Measurements from ENCODE around the gene PDE1C. TPM values are rescaled to one million over a fixed set of nuclear protein-coding genes. Genes with fewer than 3 reads are reported as not detected.

Gene PDE1C
- total and polyA plus RNA-seq, 9 donors, result 4.8 to 20.0 (median 11.8) TPM

GRCh38 chr7:32048970-32049491, 21.2 kb downstream of the PDE1C start:
- H3K9me3 ChIP-seq, result no peaks in the 10 kb centered on the region
- 6 to 16% (median 9%) methylated on average over 3 of the region's 3 CpGs for WGBS, 3 donors
- no peak for DNase-seq
- H3K4me1 ChIP-seq (ENCODE audit: insufficient read depth), result no peaks in the 10 kb centered on the region
- H3K27ac ChIP-seq, result no peak overlapping the region
- TF ChIP-seq POLR2A (IDR thresholded peaks at IDR 0.05) (no peak), EP300 (IDR thresholded peaks at IDR 0.05) (no peak), CTCF (IDR thresholded peaks at IDR 0.05) (no peak)
- H3K27me3 ChIP-seq, result no peaks in the 10 kb centered on the region
- intact Hi-C loops (cut with DNase I), result no loop called here
- H3K36me3 ChIP-seq, result no peaks in the 10 kb centered on the region
- H3K4me3 ChIP-seq, result no peak overlapping the region

GRCh38 chr7:32047801-32048200, 22.4 kb downstream of the PDE1C start:
- intact Hi-C loops (cut with DNase I), result no loop called here
- H3K27me3 ChIP-seq, result no peaks in the 10 kb centered on the region
- H3K36me3 ChIP-seq, result no peaks in the 10 kb centered on the region
- H3K4me3 ChIP-seq, result no peak overlapping the region
- H3K27ac ChIP-seq, result no peak overlapping the region
- no peak for DNase-seq
- H3K9me3 ChIP-seq, result no peaks in the 10 kb centered on the region
- TF ChIP-seq POLR2A (IDR thresholded peaks at IDR 0.05) (no peak), CTCF (IDR thresholded peaks at IDR 0.05) (no peak), EP300 (IDR thresholded peaks at IDR 0.05) (no peak)
- H3K4me1 ChIP-seq (ENCODE audit: insufficient read depth), result no peaks in the 10 kb centered on the region

GRCh38 chr7:32047075-32047474, 23.1 kb downstream of the PDE1C start:
- no peak for DNase-seq
- WGBS, 3 donors, result 89 to 93% (median 90%) methylated on average over 3 of the region's 3 CpGs
- intact Hi-C loops (cut with DNase I), result no loop called here
- no peak overlapping the region for H3K4me3 ChIP-seq
- H3K27me3 ChIP-seq, result no peaks in the 10 kb centered on the region
- no peaks in the 10 kb centered on the region for H3K9me3 ChIP-seq
- TF ChIP-seq CTCF (IDR thresholded peaks at IDR 0.05) (no peak), POLR2A (IDR thresholded peaks at IDR 0.05) (no peak), EP300 (IDR thresholded peaks at IDR 0.05) (no peak)
- H3K36me3 ChIP-seq, result no peaks in the 10 kb centered on the region
- no peak overlapping the region for H3K27ac ChIP-seq
- H3K4me1 ChIP-seq (ENCODE audit: insufficient read depth), result no peaks in the 10 kb centered on the region

GRCh38 chr7:32045228-32045627, 25.0 kb downstream of the PDE1C start:
- TF ChIP-seq CTCF (IDR thresholded peaks at IDR 0.05) (no peak), POLR2A (IDR thresholded peaks at IDR 0.05) (no peak), EP300 (IDR thresholded peaks at IDR 0.05) (no peak)

More at GRCh38 chr7:32045228-32045627, 25.0 kb downstream of the PDE1C start:
- no peak overlapping the region for H3K27ac ChIP-seq
- DNase-seq, result no peak
- H3K4me1 ChIP-seq (ENCODE audit: insufficient read depth), result no peaks in the 10 kb centered on the region
- H3K27me3 ChIP-seq, result no peaks in the 10 kb centered on the region
- intact Hi-C loops (cut with DNase I), result no loop called here
- no peaks in the 10 kb centered on the region for H3K9me3 ChIP-seq
- no peaks in the 10 kb centered on the region for H3K36me3 ChIP-seq
- H3K4me3 ChIP-seq, result no peak overlapping the region

All from ovary (tissue), 9 donors.